SK-N-MC (cell line): Measurements from ENCODE around the gene TRAF3.

Source experiments
- EZH2 ChIP-seq: fragments of 200-600 bp; sonication (generic); IDR thresholded peaks from one replicate; pipeline ENCODE4 v1.6.1; 2017; ENCODE audit warnings: antibody characterized with exemption
- POLR2AphosphoS5 ChIP-seq: IDR thresholded peaks from 2 replicates; pipeline ENCODE4 v1.6.1; 2012; ENCODE audit warnings: mild to moderate bottlenecking, low read depth, low read length, borderline replicate concordance

- no peak for TF ChIP-seq EZH2
- TF ChIP-seq POLR2AphosphoS5, result no peak
Observed at GRCh38 chr14:102897299-102898027, 120.2 kb downstream of the TRAF3 start.
